Endothelial cell of umbilical vein (primary cell): ENCODE results near the gene GTSF1L. TPM values are rescaled to one million over a fixed set of nuclear protein-coding genes. Genes with fewer than 3 reads are reported as not detected.

Source experiments
- BruUV-seq: library from RNA; stranded (reverse); fragments of 400-500 nt; replicated peaks from 2 replicates; lab custom pipeline; 2021; lab: Mats Ljungman, UMichigan
- CTCF ChIA-PET: fragments of 300-600, 350-600 bp; sonication (Branson Sonifier 250); formaldehyde crosslinking; loops from one replicate; lab custom pipeline; 2021; ENCODE audit warnings: antibody characterized with exemption, inconsistent platforms; lab: Charles Lee
- POLR2A ChIA-PET: fragments of 300-600, 350-600 bp; sonication (Branson Sonifier 250); formaldehyde crosslinking; loops from one replicate; lab custom pipeline; 2021; ENCODE audit warnings: antibody characterized with exemption, inconsistent platforms; lab: Charles Lee
- DNase-seq: peaks from one replicate; pipeline ENCODE4 v3.0.0-alpha.2; 2011; ENCODE audit warnings: low read depth, low spot score
- FAIRE-seq: peaks from 2 replicates; lab custom pipeline; 2011; peaks lifted over from hg19 to GRCh38; lab: Jason Lieb, UNC
- H2AFZ ChIP-seq: 2 replicates; pipeline ENCODE4 v1.6.0; 2012; ENCODE audit warnings: low read depth, low read length, control low read depth, inconsistent platforms
- H3K27ac ChIP-seq: 2 replicates; pipeline ENCODE4 v1.5.1; 2011; ENCODE audit warnings: low read depth, mild to moderate bottlenecking, control low read depth, low read length, moderate library complexity; ENCODE audit not compliant: insufficient read depth
- H3K27me3 ChIP-seq, 2 experiments: 2 replicates each; pipeline versions ENCODE4 v1.6.0 to v1.6.1; 2011; ENCODE audit warnings: low read length in 2 of 2, mixed read lengths in 1 of 2; ENCODE audit not compliant: control insufficient read depth in 2 of 2, insufficient read depth in 2 of 2
- H3K36me3 ChIP-seq, 2 experiments: 2 replicates in 1 of 2; 3 replicates in 1 of 2; pipeline ENCODE4 v1.5.1; 2011; ENCODE audit warnings: low read length in 2 of 2, mild to moderate bottlenecking in 1 of 2, moderate library complexity in 1 of 2; ENCODE audit not compliant: control insufficient read depth in 2 of 2, insufficient read depth in 2 of 2; ENCODE audit errors: extremely low read depth in 1 of 2
- H3K4me1 ChIP-seq: 3 replicates; pipeline ENCODE4 v1.5.1; 2011; ENCODE audit warnings: mild to moderate bottlenecking, low read length; ENCODE audit not compliant: control insufficient read depth, insufficient read depth; ENCODE audit errors: extremely low read depth
- H3K4me2 ChIP-seq: 2 replicates; pipeline ENCODE4 v1.6.1; 2011; ENCODE audit warnings: low read length, control low read depth, mixed read lengths; ENCODE audit not compliant: insufficient read depth
- H3K4me3 ChIP-seq, 3 experiments: fragments of 200-600 bp in 1 of 3; sonication (generic), shearing (Covaris generic) in 1 of 3; replicated peaks in 1 of 3; 2 replicates each; pipeline ENCODE4 v1.5.1; 2011 to 2016; ENCODE audit warnings: control low read depth in 3 of 3, low read length in 3 of 3, mild to moderate bottlenecking in 2 of 3, inconsistent platforms in 1 of 3, low read depth in 1 of 3, moderate library complexity in 1 of 3; ENCODE audit not compliant: insufficient read depth in 1 of 3
- H3K79me2 ChIP-seq: 2 replicates; pipeline ENCODE4 v1.6.0; 2012; ENCODE audit warnings: low read length, inconsistent platforms; ENCODE audit not compliant: control insufficient read depth, insufficient read depth
- H3K9ac ChIP-seq: replicated peaks from 2 replicates; pipeline ENCODE3; 2011; ENCODE audit warnings: low read length, control low read depth; ENCODE audit not compliant: insufficient read depth; ENCODE audit errors: extremely low read depth
- H3K9me1 ChIP-seq: replicated peaks from 3 replicates; pipeline ENCODE4 v1.6.0; 2011; ENCODE audit warnings: mild to moderate bottlenecking, low read length; ENCODE audit not compliant: control insufficient read depth, insufficient read depth; ENCODE audit errors: extremely low read depth
- H3K9me3 ChIP-seq: replicated peaks from 2 replicates; pipeline ENCODE4 v1.5.1; 2012; ENCODE audit warnings: low read length, inconsistent platforms; ENCODE audit not compliant: control insufficient read depth, insufficient read depth
- H4K20me1 ChIP-seq: replicated peaks from 2 replicates; pipeline ENCODE3; 2011; ENCODE audit warnings: mild to moderate bottlenecking, low read length; ENCODE audit not compliant: control insufficient read depth, insufficient read depth; ENCODE audit errors: extremely low read depth
- CTCF ChIP-seq, 2 donors: IDR thresholded peaks; 1 replicate in 1 of 2; 2 replicates in 1 of 2; pipeline ENCODE4 v1.5.1; 2011; ENCODE audit warnings: low read length in 2 of 2, mild to moderate bottlenecking in 2 of 2, moderate library complexity in 2 of 2, control low read depth in 1 of 2, inconsistent platforms in 1 of 2, low read depth in 1 of 2; ENCODE audit not compliant: insufficient read depth in 1 of 2; ENCODE audit errors: extremely low read depth in 1 of 2
- EZH2 ChIP-seq: IDR thresholded peaks from 2 replicates; pipeline ENCODE4 v1.6.1; 2012; ENCODE audit warnings: borderline replicate concordance, low read depth, mild to moderate bottlenecking, moderate library complexity, low read length, inconsistent platforms; ENCODE audit not compliant: severe bottlenecking
- FOS ChIP-seq: IDR thresholded peaks from 2 replicates; pipeline ENCODE4 v1.6.1; 2011; ENCODE audit warnings: mild to moderate bottlenecking, low read length, moderate library complexity, borderline replicate concordance; ENCODE audit not compliant: insufficient read depth
- GATA2 ChIP-seq: IDR thresholded peaks from 2 replicates; pipeline ENCODE4 v1.7.0; 2011; ENCODE audit warnings: low read depth, mild to moderate bottlenecking, moderate library complexity, mixed read lengths, low read length; ENCODE audit not compliant: insufficient read length, insufficient read depth
- JUN ChIP-seq: IDR thresholded peaks from 2 replicates; pipeline ENCODE4 v1.6.1; 2011; ENCODE audit warnings: borderline replicate concordance, low read depth; ENCODE audit not compliant: insufficient read length, insufficient read depth
- MYC ChIP-seq: IDR thresholded peaks from one replicate; pipeline ENCODE4 v1.6.1; 2011; ENCODE audit warnings: mild to moderate bottlenecking, low read depth, low read length
- POLR2A ChIP-seq: IDR thresholded peaks from 2 replicates; pipeline ENCODE4 v1.6.1; 2012; ENCODE audit warnings: low read depth, mild to moderate bottlenecking, control low read depth, low read length
- POLR2AphosphoS5 ChIP-seq: IDR thresholded peaks from 2 replicates; pipeline ENCODE4 v1.6.1; 2012; ENCODE audit warnings: low read depth, mild to moderate bottlenecking, control low read depth, low read length, moderate library complexity; ENCODE audit not compliant: insufficient read depth
- dilution Hi-C: fragments of 300-500 bp; cut with MboI; formaldehyde crosslinking; loops from one replicate; pipeline ENCODE4 v1.15.0; 2019; ENCODE audit warnings: low sequenced_read_pairs; ENCODE audit not compliant: extremely low pct_ligation_motif_present
- intact Hi-C: fragments of 100-400 bp; cut with micrococcal nuclease; formaldehyde crosslinking; loops from one replicate; pipeline ENCODE4 v1.10.0; 2022
- polyA plus RNA-seq, 4 experiments: library from polyadenylated mRNA; depleted of rRNA in 3 of 4; stranded (reverse) in 3 of 4; unstranded in 1 of 4; fragments of >200 nt; gene quantifications; 2 replicates each; pipeline versions ENCODE4 v1.2.1 to v1.2.3, GENCODE V29; 2011 to 2012; ENCODE audit warnings: missing spikeins in 1 of 4
- total RNA-seq: library from RNA; stranded (reverse); gene quantifications from 2 replicates; pipeline ENCODE4 v1.2.3, GENCODE V29; 2021
- TF ChIP-seq, protein P1 (sequence below): IDR thresholded peaks from 2 replicates; pipeline ENCODE4 v1.6.1; 2011; ENCODE audit not compliant: insufficient read depth, insufficient read length

The GTSF1L gene
- total and polyA plus RNA-seq, 2 donors (not counting 3 experiments of a cell fraction or from before 2014, with no cell fraction given) = not detected

DNA sequence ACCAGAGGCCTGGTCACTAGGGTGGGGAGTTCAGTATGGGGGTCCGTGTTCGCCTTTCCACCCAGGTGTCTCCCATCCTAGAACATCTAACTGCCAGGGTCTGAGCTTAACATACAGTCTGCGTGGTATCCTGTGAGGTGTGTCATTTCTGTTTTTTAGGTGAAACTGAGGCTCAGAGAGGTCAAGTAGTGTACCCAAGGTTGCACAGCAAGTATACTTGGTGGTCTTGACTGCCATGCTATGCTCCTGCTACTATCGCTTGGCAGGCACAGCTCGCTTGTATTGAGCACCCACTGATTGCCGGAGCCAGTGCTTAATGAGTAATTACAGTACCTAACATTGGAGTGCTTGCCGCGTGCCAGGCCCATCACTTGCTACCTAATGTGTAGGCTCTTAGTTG is 26.2 kb downstream of the GTSF1L start:
- H3K9me1 ChIP-seq = no peaks in the 10 kb centered on the region
- ChIA-PET POLR2A (no interaction called here), CTCF (no interaction called here)
- H3K9me3 ChIP-seq = no peaks in the 10 kb centered on the region
- no peak overlapping the region for H2AFZ ChIP-seq
- H3K27me3 ChIP-seq = no peaks in the 10 kb centered on the region
- peaks cover 0 to 10% of the 10 kb centered on the region in 2 experiments for H3K36me3 ChIP-seq
- DNase-seq = no peak
- dilution Hi-C loops (no loop called here), intact Hi-C loops (no loop called here)
- H3K4me3 ChIP-seq = no peak overlapping the region
- no peaks in the 10 kb centered on the region for H3K4me1 ChIP-seq
- H4K20me1 ChIP-seq = no peaks in the 10 kb centered on the region
- no TSS peak for BruUV-seq
- no peak overlapping the region for H3K27ac ChIP-seq
- H3K9ac ChIP-seq = no peak overlapping the region
- FAIRE-seq = no peak
- H3K4me2 ChIP-seq = no peak overlapping the region
- H3K79me2 ChIP-seq = no peaks in the 10 kb centered on the region
- no peak for TF ChIP-seq JUN
- no peak for TF ChIP-seq CTCF (IDR thresholded peaks at IDR 0.05; ENCODE audit: extremely low read depth in 1 of 2, insufficient read depth in 1 of 2, low read depth in 1 of 2, low read length in 2 of 2)
- TF ChIP-seq FOS = no peak
- TF ChIP-seq POLR2A = no peak
- no peak for TF ChIP-seq EZH2
- TF ChIP-seq POLR2AphosphoS5 = no peak
- no peak for TF ChIP-seq GATA2
- no peak for TF ChIP-seq MYC
- TF ChIP-seq, protein P1, sequence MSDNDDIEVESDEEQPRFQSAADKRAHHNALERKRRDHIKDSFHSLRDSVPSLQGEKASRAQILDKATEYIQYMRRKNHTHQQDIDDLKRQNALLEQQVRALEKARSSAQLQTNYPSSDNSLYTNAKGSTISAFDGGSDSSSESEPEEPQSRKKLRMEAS = no peak
